PFSK-1 (cell line): Measurements from ENCODE around the gene MBOAT7.

ENCODE experiments used
- FOXP2 ChIP-seq: optimal IDR thresholded peaks from 2 replicates; pipeline ENCODE3; 2011; ENCODE audit warnings: borderline replicate concordance, control low read depth, inconsistent platforms; ENCODE audit not compliant: insufficient read depth; ENCODE audit errors: extremely low read length, extremely low read depth
- POLR2AphosphoS5 ChIP-seq: IDR thresholded peaks from 2 replicates; pipeline ENCODE4 v1.6.1; 2012; ENCODE audit warnings: low read depth, mild to moderate bottlenecking, control low read depth, low read length, moderate library complexity
- SIN3A ChIP-seq: IDR thresholded peaks from 2 replicates; pipeline ENCODE4 v1.6.1; 2012; ENCODE audit warnings: mild to moderate bottlenecking, low read length, moderate library complexity, borderline replicate concordance; ENCODE audit not compliant: insufficient read depth
- TAF1 ChIP-seq: IDR thresholded peaks from 2 replicates; pipeline ENCODE4 v1.6.1; 2012; ENCODE audit warnings: low read length, control low read depth, borderline replicate concordance; ENCODE audit not compliant: insufficient read depth
- TF ChIP-seq, protein P1 (sequence below), 2 experiments: IDR thresholded peaks; 2 replicates each; pipeline versions ENCODE4 v1.6.1 to v1.8.0; 2011 to 2012; ENCODE audit warnings: low read depth in 2 of 2, low read length in 2 of 2, control low read depth in 1 of 2, inconsistent platforms in 1 of 2, mild to moderate bottlenecking in 1 of 2, moderate library complexity in 1 of 2; ENCODE audit not compliant: insufficient read depth in 1 of 2

The MBOAT7 gene

DNA sequence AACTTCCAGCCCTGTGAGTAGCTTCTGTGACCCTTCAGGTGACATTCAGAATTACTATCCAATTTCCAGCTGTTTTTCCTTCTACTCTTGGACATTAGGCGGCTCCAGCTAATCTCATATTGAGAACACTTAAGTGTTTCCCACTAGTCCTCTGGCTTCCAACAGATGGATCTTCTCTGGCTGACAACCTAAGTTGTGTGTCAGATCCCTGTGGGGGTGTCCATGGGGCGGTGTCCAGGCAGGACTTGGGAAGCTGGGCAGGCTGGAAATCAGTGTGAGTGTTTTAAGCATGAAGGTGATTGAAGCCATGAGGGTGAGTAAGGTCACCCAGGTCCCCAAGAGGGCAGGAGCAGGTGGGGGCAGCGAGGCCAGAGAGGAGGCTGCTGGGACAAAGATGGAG, 41.7 kb downstream of the MBOAT7 start:
- TF ChIP-seq, protein P1, sequence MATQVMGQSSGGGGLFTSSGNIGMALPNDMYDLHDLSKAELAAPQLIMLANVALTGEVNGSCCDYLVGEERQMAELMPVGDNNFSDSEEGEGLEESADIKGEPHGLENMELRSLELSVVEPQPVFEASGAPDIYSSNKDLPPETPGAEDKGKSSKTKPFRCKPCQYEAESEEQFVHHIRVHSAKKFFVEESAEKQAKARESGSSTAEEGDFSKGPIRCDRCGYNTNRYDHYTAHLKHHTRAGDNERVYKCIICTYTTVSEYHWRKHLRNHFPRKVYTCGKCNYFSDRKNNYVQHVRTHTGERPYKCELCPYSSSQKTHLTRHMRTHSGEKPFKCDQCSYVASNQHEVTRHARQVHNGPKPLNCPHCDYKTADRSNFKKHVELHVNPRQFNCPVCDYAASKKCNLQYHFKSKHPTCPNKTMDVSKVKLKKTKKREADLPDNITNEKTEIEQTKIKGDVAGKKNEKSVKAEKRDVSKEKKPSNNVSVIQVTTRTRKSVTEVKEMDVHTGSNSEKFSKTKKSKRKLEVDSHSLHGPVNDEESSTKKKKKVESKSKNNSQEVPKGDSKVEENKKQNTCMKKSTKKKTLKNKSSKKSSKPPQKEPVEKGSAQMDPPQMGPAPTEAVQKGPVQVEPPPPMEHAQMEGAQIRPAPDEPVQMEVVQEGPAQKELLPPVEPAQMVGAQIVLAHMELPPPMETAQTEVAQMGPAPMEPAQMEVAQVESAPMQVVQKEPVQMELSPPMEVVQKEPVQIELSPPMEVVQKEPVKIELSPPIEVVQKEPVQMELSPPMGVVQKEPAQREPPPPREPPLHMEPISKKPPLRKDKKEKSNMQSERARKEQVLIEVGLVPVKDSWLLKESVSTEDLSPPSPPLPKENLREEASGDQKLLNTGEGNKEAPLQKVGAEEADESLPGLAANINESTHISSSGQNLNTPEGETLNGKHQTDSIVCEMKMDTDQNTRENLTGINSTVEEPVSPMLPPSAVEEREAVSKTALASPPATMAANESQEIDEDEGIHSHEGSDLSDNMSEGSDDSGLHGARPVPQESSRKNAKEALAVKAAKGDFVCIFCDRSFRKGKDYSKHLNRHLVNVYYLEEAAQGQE (IDR thresholded peaks at IDR 0.05; ENCODE audit: insufficient read depth in 1 of 2, low read depth in 2 of 2, low read length in 2 of 2): no peak
- TF ChIP-seq POLR2AphosphoS5 (no peak), TAF1 (no peak), FOXP2 (no peak), SIN3A (no peak)

DNA sequence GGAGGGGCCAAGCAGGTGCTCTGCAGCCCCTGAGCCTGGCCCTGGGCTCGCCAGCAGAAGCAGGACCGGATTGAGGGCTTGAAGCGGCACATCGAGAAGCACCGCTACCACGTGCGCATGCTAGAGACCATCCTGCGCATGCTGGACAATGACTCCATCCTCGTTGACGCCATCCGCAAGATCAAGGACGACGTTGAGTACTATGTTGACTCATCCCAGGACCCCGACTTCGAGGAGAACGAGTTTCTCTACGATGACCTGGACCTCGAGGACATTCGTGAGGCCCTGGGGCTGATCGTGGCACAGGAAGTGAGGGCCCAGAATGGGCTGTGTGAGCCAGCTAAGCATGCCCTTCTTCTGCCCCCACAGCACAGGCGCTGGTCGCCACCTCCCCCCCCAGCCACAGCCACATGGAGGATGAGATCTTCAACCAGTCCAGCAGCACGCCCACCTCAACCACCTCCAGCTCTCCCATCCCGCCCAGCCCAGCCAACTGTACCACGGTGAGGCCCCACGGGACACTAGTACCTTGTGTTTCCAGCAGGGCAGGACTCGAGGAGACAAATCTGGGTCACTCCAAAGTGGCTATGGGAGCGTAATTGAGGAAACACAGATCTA, 43.7 kb downstream of the MBOAT7 start:
- TF ChIP-seq TAF1 (no peak), FOXP2 (no peak), SIN3A (no peak), POLR2AphosphoS5 (no peak)
- TF ChIP-seq, protein P1 (IDR thresholded peaks at IDR 0.05; ENCODE audit: insufficient read depth in 1 of 2, low read depth in 2 of 2, low read length in 2 of 2): no peak

DNA sequence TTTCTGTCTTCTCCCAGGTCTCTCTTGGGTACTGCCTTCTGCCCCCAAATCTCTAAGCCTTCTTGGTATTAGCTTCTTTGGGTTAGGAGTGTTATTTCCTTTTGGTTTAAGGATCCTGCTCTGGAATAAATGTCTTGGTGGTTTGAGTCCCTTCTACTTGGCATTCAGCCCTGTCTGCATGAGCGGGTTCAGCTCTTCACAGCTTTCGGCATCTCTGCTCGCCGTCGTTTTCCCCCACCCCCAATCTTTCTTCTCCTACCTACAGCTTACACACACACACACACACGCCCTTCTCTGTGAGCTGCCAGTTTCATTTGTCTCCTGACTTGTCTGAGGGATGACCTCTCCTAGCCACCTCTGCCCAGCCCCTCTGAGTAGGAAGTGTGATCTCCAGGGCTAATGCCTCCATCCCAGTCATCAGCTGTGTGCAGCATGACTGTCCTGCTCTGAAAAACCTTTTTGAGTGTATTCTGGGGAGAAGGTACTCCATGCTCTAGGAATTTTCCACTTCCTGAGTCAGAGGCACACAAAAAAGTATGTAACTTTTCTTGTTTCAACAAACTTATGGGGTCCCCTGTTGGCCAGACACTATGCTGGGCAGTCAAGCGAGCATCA, 47.1 kb downstream of the MBOAT7 start:
- TF ChIP-seq POLR2AphosphoS5 (no peak), FOXP2 (no peak), SIN3A (no peak), TAF1 (no peak)
- TF ChIP-seq, protein P1 (IDR thresholded peaks at IDR 0.05; ENCODE audit: insufficient read depth in 1 of 2, low read depth in 2 of 2, low read length in 2 of 2): no peak

DNA sequence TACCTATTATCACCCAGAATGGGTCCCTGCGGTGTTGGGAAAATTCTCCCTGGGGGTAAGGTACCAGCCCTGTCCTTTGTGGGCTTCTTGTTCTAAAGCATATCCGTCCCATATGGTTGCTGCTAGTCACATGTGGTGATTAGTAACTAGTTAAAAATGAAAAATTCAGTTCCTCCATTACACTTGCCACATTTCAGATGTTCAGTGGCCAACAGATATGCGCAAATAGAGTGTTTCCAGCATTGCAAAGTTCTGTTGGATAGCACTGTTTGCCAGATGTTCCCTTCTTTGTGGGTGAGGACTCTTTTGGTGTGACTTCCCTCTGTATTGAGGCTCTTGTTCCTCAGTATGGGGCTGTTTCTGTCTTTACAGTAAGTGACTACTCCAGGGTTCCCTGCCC, 48.0 kb downstream of the MBOAT7 start:
- no peak for TF ChIP-seq TAF1
- TF ChIP-seq, protein P1 (IDR thresholded peaks at IDR 0.05; ENCODE audit: insufficient read depth in 1 of 2, low read depth in 2 of 2, low read length in 2 of 2): no peak
- TF ChIP-seq FOXP2: no peak
- no peak for TF ChIP-seq SIN3A
- TF ChIP-seq POLR2AphosphoS5: no peak
